Measurements from ENCODE around the gene SPTBN1.
"Not testable (repeated sequence)": the region's sequence is repeated elsewhere in the genome, so short reads cannot be mapped to it uniquely, and the experiment has no call there.

SPTBN1 gene

GRCh38 chr2:54512663-54513362 is 56.7 kb downstream of the SPTBN1 start:
- H3K4me3 ChIP-seq (ENCODE audit: low read depth, low read length) = no peak overlapping the region
- no peak for TF ChIP-seq CTCF (IDR thresholded peaks at IDR 0.05; ENCODE audit: insufficient read depth, low read depth, low read length, missing control alignments)
- no peak for DNase-seq (ENCODE audit: low read depth)

GRCh38 chr2:54513363-54513715 is 57.2 kb downstream of the SPTBN1 start:
- DNase-seq (ENCODE audit: low read depth) = no peak
- H3K4me3 ChIP-seq (ENCODE audit: low read depth, low read length) = no peak overlapping the region
- TF ChIP-seq CTCF (IDR thresholded peaks at IDR 0.05; ENCODE audit: insufficient read depth, low read depth, low read length, missing control alignments) = no peak

- no peak for TF ChIP-seq CTCF (IDR thresholded peaks at IDR 0.05; ENCODE audit: insufficient read depth, low read depth, low read length, missing control alignments)
- H3K4me3 ChIP-seq (ENCODE audit: low read depth, low read length) = no peak overlapping the region
- no peak for DNase-seq (ENCODE audit: low read depth)
Observed at GRCh38 chr2:54514822-54515569, 58.9 kb downstream of the SPTBN1 start.

GRCh38 chr2:54516842-54517241 is 60.7 kb downstream of the SPTBN1 start:
- TF ChIP-seq CTCF (IDR thresholded peaks at IDR 0.05; ENCODE audit: insufficient read depth, low read depth, low read length, missing control alignments) = no peak
- H3K4me3 ChIP-seq (ENCODE audit: low read depth, low read length) = no peak overlapping the region
- DNase-seq (ENCODE audit: low read depth) = no peak

GRCh38 chr2:54518016-54518415 is 61.9 kb downstream of the SPTBN1 start:
- not testable (repeated sequence) for DNase-seq (ENCODE audit: low read depth); H3K4me3 ChIP-seq (ENCODE audit: low read depth, low read length)

- TF ChIP-seq CTCF (IDR thresholded peaks at IDR 0.05; ENCODE audit: insufficient read depth, low read depth, low read length, missing control alignments) = no peak
- H3K4me3 ChIP-seq (ENCODE audit: low read depth, low read length) = no peak overlapping the region
- DNase-seq (ENCODE audit: low read depth) = no peak
Observed at GRCh38 chr2:54518430-54518829, 62.3 kb downstream of the SPTBN1 start.

- H3K4me3 ChIP-seq (ENCODE audit: low read depth, low read length) = no peak overlapping the region
- no peak for TF ChIP-seq CTCF (IDR thresholded peaks at IDR 0.05; ENCODE audit: insufficient read depth, low read depth, low read length, missing control alignments)
- no peak for DNase-seq (ENCODE audit: low read depth)
Observed at GRCh38 chr2:54519841-54520459, 63.8 kb downstream of the SPTBN1 start.
